HG02759 (cell line): Measurements from ENCODE around the gene AKAP1.

Experiments
- ATAC-seq: cut with Tn5 transposase; IDR thresholded peaks from one replicate; pipeline ENCODE4 v1.9.1; 2021; ENCODE audit warnings: mild to moderate bottlenecking, moderate library complexity; ENCODE audit not compliant: unreplicated experiment

AKAP1 gene

DNA sequence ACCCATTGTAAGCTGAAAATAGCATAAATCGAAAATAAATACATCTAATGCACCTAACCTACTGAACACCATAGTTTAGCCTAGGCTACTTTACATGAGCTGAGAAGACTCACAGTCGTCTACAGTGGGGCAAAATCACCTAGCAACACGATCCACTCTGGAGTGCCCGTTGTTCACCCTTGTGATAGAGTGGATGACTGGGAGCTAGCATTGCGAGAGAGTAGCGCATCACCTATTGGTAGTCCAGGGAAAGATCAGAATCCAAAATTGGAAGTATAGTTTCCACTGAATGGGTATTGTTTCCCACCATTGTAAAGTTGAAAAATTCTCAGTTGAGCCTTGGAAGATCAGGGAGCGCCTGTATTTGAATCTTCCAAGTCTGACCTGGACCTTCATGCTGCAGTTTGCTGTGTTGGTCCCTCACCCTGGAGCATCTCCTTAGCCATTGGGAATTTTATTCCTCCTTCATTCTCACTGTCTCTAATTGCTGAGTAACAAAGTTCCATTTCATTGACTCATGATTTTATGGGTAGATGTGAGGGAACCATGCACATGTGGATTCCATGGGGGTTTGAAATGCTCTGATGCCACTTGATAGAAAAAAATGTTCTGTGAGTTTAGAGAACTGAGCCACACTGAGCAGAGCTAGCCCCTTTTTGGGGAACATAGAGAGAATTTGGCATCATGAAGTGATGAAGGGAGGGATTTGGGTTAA, 19.6 kb downstream of the AKAP1 start:
- no peak for ATAC-seq

DNA sequence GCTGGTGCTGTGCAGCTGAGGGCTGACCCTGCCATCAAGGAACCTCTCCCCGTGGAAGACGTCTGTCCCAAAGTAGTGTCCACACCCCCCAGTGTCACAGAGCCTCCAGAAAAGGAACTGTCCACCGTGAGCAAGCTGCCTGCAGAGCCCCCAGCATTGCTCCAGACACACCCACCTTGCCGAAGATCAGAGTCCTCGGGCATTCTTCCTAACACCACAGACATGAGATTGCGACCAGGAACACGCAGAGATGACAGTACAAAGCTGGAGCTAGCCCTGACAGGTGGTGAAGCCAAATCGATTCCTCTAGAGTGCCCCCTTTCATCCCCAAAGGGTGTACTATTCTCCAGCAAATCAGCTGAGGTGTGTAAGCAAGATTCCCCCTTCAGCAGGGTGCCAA, 20.5 kb downstream of the AKAP1 start:
- ATAC-seq: no peak

DNA sequence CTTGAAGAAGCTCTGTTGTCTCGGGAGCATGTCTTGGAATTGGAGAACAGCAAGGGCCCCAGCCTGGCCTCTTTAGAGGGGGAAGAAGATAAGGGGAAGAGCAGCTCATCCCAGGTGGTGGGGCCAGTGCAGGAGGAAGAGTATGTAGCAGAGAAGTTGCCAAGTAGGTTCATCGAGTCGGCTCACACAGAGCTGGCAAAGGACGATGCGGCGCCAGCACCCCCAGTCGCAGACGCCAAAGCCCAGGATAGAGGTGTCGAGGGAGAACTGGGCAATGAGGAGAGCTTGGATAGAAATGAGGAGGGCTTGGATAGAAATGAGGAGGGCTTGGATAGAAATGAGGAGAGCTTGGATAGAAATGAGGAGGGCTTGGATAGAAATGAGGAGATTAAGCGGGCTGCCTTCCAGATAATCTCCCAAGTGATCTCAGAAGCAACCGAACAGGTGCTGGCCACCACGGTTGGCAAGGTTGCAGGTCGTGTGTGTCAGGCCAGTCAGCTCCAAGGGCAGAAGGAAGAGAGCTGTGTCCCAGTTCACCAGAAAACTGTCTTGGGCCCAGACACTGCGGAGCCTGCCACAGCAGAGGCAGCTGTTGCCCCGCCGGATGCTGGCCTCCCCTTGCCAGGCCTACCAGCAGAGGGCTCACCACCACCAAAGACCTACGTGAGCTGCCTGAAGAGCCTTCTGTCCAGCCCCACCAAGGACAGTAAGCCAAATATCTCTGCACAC, 21.2 kb downstream of the AKAP1 start:
- no peak for ATAC-seq

DNA sequence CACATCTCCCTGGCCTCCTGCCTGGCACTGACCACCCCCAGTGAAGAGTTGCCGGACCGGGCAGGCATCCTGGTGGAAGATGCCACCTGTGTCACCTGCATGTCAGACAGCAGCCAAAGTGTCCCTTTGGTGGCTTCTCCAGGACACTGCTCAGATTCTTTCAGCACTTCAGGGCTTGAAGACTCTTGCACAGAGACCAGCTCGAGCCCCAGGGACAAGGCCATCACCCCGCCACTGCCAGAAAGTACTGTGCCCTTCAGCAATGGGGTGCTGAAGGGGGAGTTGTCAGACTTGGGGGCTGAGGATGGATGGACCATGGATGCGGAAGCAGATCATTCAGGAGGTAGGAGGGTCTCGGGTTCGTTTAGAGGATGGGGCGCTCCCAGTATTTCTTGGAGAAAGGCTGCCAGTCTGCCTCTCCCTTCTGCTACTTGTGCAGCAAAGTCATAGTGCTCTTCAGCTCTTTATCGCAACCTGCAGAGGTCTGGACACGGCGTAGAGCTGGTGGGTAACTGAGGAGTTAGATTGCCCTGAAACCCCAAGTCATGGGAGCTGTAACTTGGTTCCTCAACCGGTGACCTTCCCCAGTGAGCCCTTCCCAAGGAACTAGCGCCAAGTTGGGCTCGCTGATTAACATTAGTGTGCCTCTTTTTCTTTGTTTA, 21.9 kb downstream of the AKAP1 start:
- no peak for ATAC-seq

DNA sequence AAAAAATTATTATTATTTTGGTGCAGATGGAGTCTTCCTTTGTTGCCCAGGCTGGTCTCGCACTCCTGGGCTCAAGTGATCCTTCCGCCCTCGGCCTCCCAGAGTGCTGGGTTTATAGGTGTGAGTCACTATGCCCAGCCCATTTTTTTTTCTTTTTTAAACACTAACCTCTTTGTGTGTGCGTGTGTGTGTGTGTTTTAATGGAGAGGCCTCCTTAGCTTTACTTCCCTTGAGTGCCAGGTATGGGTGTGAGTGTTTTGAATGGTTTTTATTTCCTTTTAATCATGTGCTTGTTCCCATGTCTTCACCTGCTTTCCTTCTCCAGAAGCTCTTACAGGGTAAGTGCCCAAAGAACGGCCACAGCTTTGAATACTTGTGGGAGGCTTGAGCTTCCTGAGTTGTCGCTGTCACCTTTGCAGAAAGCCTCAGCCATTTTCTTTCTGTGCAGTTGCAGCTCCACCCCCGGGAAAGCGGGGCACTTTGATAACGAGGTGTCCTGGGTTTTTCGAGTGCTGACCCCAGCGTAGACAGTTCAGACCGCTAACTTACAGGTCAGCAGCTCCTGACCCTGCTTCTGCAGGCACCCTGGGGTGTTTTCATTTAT, 22.6 kb downstream of the AKAP1 start:
- no peak for ATAC-seq

DNA sequence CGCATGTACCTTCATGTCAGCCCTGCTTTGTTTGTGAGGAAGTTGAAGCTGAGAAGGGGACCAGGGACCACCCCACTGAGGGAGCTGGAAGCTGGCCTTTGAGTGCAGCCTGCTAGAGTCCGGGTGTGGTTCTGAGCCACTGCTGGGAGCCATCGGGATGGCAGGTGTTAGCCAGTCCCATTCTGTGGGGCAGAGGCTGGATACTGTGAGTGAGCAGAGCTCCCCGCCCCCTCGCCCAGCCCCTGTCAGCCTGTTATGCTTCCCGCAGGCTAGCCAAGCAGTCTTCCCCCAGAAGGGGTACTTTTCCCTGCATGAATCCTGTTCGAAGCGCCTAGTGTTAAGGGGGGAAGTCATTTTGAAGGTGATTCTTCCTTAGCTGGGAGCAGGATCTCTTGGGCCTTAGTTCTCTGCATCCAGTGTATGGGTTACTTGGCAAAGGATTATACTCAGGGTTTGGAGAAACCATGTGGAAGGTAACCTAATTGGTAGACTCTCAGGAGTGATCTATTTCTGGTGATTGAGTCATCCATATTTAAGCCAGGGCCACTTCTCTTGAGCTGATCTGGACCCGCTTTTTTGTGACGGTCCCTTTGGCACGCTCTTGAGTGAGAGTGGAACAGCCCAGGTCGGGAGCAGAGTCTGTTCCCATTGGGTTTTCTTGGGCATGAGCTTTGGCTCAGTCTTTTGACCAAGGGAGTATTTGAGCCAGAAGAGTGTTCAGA, 23.8 kb downstream of the AKAP1 start:
- ATAC-seq: no peak

DNA sequence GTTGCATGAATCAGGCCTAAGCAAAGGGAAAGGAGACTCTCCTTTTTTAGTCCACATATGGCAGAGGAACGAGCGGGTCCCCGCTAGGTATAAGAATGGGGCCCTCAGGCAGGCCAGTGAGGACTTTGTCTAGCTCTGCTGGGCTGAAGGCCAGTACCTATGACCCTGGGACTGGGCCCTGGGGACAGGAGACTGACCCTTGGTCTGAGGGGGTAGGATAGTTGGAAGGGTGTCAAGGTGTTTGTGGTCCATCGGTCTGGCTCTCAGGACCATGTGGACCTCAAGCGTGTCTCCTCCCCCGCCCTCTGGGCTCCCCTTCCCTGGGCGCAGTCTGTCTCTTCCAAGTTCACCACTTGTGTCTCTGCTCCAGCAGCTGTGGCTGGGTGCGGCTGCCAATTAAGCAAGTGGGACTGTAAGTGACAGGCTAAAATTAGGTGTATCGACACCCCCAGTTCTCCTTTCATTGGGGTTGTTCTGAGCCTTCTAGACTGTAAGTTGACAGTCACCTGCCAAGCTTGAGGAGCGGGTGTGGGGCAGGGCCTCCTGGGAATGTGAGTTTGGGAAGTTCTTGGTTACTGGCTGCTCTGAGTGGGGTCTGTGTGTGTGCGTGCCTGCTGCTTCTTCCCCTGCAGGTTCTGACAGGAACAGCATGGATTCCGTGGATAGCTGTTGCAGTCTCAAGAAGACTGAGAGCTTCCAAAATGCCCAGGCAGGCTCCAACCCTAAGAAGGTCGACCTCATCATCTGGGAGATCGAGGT, 24.5 kb downstream of the AKAP1 start:
- no peak for ATAC-seq

DNA sequence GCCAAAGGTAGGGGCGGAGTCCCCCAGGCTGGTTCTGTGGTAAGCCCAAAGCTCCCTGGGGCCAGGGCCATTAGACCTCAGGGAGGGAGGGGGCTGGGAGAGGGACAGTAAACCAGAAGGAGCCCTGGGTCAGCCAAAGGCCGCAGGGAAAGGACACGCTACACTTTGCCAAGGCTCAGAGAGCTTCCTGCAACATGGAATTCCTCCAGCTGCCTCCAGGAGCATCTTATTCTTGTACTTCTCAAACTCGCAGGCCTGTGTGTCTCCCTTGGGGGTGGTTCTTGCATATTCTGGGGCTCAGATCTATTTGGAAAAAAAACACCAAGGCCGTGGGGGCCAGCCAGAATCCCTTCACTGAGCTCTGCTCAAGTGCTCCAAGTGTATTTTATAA, 25.1 kb downstream of the AKAP1 start:
- no peak for ATAC-seq

DNA sequence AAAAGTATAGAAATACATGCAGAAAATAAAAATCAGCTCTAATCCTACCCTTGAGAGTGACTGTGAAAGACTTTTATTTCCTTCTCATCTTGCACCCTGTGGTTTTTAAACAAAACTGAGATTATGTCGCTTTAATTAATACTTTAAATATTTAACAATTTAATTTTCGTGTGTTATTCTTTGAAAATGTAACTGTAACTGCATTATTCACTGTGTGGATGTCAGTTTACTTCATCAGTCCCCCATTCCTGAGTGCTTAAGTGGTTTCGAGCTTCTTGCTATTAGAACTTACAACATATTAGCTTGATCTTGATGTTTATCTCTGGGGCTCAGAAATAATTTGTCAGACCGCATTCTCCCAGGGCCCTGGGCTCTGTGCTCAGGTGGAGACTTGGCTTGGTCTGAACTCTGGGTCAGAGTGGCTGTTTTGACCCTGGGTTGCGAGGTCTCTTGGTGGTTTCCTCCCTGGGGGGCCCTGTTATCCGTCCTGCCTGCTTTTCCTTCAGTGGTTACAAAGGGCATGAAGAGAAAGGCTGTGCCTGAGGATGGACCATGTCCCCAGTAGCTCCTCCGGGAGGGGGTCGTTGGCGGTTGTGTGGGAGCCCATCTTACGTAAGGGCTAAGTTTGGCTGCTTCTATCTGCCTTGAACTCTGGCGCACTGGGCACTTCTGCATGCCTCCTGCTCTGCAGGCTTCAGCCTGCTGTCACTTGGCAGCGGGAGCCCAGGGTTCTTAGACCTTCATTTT, 25.7 kb downstream of the AKAP1 start:
- no peak for ATAC-seq

DNA sequence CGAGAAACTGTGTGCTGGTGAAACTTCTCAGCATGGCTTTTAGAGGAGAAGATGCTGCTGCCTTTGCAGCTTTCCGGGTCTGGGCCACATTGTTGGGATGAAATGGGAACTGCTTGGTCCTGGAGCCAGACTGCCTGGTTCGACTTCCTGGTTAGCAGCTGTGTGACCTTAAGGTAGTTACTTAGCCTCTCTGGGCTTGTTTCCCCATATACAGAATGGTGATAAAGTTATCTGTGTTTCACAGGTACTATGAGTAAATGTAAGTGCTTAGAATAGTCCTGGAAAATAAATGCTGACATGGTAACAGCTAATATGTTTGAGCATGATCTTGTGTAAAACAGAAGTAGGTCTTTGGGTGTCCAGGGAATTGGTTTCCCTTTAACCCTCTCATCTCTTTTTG, 26.3 kb downstream of the AKAP1 start:
- no peak for ATAC-seq

DNA sequence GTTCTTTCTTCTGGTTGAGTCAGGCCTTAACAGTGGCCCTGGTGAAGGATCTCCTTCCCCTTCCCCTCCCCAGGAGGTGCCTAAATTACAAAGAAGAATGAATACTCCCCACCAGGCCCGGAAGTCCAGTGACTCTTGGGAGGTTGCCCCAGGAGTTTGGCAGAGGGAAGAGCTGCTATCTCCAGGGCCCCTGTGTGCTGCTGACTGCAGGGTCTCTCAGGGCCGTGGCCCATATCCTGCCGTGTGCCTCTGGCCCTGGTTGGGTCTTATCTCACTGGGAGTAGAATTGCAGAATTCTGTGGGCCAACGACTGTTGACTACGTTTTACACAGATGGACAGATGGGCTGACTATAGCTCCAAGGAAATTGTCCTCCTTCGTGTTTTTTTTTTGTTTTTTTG, 28.0 kb downstream of the AKAP1 start:
- no peak for ATAC-seq

DNA sequence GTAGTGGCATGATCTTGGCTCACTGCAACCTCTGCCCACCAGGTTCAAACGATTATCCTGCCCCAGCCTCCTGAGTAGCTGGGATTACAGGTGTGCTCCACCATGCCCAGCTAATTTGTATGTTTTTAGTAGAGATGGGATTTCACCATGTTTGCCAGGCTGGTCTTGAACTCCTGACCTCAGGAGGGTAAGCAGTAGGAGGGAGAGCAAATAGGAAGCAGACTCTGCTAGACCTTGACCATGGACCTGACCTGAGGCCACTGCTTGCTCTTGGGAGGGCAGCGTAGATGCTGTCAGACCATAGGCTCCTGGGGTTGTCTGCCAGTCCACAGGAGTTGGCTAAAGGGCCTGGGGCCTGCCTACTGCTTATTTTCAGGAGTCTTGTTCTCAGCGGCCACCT, 28.6 kb downstream of the AKAP1 start:
- ATAC-seq: no peak

DNA sequence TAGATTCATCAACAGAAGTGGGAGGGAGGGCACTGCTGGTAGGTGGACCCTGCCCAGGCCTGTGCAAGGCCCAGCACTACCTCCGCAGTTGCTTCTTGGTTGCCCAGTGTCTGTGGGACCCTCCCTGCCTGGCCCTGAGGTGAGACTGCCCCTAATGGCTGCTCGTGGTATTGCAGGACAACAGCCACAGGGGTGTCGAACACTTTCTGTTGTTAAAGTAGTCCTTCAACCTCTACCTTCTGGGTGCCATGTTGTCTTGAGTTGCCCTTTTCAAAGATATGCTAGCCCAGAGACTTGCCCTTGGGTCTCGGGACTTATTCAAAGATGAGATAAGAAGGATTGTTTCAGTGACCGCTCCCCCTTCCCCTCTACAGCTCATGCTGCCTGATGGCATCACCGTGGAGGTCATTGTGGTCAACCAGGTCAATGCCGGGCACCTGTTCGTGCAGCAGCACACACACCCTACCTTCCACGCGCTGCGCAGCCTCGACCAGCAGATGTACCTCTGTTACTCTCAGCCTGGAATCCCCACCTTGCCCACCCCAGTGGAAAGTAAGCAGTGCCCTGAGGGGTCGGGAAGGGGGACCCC, 29.1 kb downstream of the AKAP1 start:
- peak; percentile 58 for ATAC-seq

DNA sequence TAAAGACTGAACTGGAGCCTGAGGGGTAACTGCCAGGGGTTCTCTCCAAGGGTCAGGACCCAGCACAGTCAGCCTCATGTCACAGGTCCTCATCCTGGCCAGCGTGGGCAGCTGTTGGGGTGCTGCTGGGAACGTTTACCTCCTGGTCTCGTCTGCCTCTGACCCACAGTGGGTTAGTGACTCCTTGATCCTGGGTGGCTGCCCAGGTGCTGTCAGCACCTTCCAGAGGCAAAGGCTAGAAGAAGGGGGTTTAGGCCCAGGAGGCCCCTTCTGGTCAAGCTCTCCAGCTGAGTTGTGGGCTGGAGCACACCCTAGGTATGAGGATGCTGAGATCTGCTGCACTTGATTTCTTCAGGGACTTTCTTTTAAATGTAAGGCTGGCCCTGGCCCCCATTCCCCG, 30.3 kb downstream of the AKAP1 start:
- ATAC-seq: no peak

DNA sequence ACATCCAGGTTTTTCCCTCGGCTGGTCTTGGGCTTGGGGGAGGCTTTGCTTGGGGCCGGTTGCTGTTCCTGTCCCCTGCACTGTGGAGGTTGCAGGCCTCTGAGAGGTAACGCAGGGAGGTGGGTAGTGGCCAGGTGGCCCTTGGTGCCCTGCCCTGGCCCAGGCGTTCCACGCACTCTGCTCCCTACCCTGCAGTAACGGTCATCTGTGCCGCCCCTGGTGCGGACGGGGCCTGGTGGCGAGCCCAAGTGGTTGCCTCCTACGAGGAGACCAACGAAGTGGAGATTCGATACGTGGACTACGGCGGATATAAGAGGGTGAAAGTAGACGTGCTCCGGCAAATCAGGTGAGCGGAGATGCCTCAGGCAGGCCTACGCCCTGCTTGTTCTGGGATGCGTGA, 30.9 kb downstream of the AKAP1 start:
- ATAC-seq: no peak

DNA sequence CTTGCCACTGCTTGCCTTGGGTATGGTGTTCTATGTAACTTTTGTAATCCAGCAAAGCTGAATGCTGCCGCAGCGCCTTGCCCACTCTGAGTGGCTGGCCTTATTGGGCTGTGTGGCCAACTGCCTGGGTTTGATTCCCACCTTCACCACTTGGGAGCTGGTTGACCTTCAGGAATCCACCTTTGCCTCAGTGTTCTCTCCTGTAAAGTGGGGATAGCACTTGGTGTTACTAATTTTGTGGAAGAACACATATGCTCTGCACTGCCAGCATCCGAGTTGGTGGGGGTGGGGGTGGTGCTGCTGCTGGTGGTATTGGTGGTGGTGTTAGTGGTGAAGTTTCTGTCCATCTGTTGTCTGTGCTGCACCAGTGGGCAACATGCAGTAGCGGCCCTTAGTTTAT, 32.8 kb downstream of the AKAP1 start:
- ATAC-seq: no peak

DNA sequence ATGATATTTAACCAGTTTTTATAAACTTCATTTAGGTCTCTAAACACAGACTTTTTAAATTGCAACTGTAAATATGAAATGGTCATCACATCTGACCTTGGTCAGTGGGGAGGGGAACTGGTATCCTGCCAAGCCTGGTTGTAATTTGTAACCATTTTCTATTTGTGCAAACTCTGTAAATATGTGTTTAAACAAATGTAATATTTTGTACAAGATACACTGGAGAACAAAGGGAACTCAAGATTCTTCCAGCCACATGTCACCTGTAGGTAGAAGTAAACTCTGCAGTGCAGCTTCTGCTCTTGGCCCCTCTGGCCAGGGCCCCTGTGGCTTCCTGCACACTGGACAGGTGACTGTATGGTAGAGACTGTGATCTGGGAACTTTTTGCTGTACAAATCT, 35.8 kb downstream of the AKAP1 start:
- ATAC-seq: no peak

DNA sequence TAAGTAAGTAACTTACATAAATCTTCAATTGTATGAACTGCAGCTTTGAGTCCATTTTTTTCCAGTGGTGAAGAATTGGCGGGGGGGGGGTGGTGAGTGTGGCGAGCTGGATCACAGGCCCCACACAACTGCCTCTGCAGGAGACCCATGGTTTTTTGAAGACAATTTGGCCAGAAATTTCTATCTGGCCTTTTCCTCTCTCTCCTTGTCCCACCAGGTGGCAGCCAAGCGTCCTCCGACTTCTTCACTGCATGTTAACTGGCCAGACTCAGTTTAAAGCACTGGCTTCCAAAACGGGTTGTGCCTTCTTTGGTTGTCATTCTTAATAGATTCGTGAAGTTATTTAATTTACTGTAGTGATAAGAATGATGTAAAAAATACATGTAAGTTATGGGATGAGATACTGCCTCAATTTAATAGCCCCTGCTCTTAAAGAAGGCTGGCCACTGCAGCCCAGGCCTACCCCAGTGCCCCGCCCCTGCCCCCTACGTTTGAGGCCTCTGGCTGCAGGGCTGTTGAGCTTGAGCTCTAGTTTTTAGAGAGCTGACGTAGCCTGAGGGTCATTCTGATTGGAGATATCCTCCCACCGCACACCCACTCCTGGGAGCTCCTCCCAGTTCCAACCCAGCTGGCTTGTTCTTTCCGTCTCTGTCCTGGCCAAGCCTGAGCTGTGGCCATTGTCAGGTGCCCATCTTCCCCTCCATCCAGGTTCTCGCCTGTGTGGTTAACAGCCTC, 36.4 kb downstream of the AKAP1 start:
- ATAC-seq: no peak

DNA sequence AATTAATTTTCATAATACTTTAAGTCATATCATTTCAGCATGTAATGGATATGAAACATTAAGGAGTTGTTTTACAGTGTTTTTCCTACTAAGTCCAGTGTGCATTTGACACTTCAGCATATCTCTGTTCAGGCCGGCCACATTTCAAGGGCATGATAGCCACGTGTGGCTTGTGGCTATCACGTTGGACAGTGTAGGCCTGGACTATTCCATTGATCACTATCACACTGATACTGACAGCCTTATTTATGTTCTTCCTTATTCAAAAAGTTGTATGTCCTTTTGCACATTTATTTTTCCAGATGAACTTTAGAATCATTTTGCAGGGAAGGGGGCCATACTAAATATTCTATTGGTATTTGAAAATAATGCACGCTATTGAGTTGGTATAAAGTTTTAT, 39.0 kb downstream of the AKAP1 start:
- ATAC-seq: no peak
